ENCODE data around the gene PKD1. TPM values are rescaled to one million over a fixed set of nuclear protein-coding genes. Genes with fewer than 3 reads are reported as not detected.

The PKD1 gene
- total and polyA plus RNA-seq, 2 donors (not counting 1 experiment from before 2014, with no cell fraction given), result 100 to 116 TPM

DNA sequence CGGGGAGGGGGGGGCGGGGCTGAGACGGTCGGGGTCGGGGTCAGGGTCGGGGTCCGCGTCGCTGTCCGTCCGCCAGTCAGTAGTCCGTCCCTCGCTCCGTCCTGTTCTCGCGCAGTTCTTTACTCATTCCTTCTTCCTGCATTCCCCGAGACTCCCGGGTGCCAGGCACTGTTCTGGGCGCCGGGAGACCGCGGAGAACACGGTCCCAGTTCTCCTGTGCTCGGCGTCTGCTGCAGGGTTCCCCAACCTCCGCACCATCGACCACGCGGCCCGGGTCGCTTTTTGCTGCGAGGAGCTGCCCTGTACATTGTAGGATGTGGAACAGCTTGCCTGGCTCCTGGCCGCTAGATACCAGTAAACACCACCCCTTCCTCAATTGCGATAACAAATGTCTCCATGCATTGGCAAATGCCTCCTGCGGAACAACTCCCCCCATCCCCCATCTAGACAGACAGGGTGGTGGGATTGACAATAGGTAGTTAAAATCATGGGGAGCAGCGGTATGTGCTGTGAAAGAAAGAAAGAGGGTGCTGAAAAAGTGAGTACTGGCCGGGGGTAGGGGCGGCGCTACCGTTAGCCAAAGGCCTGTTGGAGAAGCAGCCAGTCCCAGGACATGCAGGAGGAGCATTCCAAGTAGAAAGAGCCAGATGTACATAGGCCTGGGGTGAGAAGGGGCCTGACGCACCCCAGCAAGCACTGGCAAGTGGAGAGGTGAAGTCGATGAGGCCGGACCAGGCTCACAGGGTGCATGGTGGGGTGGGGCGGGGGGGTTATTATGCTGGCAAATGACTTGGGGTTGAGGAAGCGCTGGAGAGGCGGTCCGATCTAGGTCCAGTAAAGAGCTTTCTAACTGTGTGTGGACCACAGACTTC is 20.5 kb upstream of the PKD1 start:
- H3K4me1 Mint-ChIP-seq, result peaks cover 69% of the 10 kb centered on the region
- Histone ChIP-seq H3K4me3 (ENCODE audit: control extremely low read depth in 1 of 5, extremely low read depth in 1 of 5, insufficient read depth in 1 of 5, low read depth in 2 of 5, low read length in 4 of 5) (peak overlapping the region; percentile 37 to 71 (median 62)), H2AFZ (ENCODE audit: insufficient read depth, low read depth, low read length, poor library complexity, severe bottlenecking) (peak overlapping the region; percentile 58), H3K9ac (ENCODE audit: low read length) (peak overlapping the region; percentile 69), H3K9me3 (ENCODE audit: control extremely low read depth in 1 of 3, control insufficient read depth in 2 of 3, insufficient read depth in 1 of 3, low read length in 2 of 3) (no peaks in the 10 kb centered on the region), H3K27me3 (replicated peaks in 1 of 4; ENCODE audit: control extremely low read depth in 1 of 4, control insufficient read depth in 3 of 4, insufficient read depth in 4 of 4, low read length in 3 of 4) (no peaks in the 10 kb centered on the region), H3K36me3 (replicated peaks in 1 of 2; ENCODE audit: control extremely low read depth in 1 of 2, control insufficient read depth in 1 of 2, extremely low read depth in 1 of 2, insufficient read depth in 2 of 2, low read length in 1 of 2) (peaks cover 0 to 18% of the 10 kb centered on the region in 2 experiments), H3K79me2 (ENCODE audit: control insufficient read depth, insufficient read depth, low read length) (peaks cover 91% of the 10 kb centered on the region), H3K27ac (ENCODE audit: low read length in 2 of 2) (peak overlapping the region; percentile 23 to 68), H3K4me1 (ENCODE audit: control insufficient read depth in 2 of 2, insufficient read depth in 2 of 2, low read length in 2 of 2) (peaks cover 42 to 73% of the 10 kb centered on the region in 2 donors), H4K20me1 (ENCODE audit: control insufficient read depth, insufficient read depth, low read length, poor library complexity, severe bottlenecking) (peaks cover 84% of the 10 kb centered on the region), H3K4me2 (replicated peaks; ENCODE audit: low read depth, low read length, poor library complexity, severe bottlenecking) (peak overlapping the region; percentile 86)
- H3K27me3 Mint-ChIP-seq, result no peaks in the 10 kb centered on the region
- POLR2A ChIA-PET, result interaction anchor here (0.6 to 1.8 kb wide), 19 partner anchors 10 to 531 kb away, joined by 3 to 16 read pairs (median 4); partner anchors contain the start of genes ATP6V0C, ECI1, MLST8 and MSRB1
- ATAC-seq (ENCODE audit: low read depth), result no peak
- no peaks in the 10 kb centered on the region for H3K9me3 Mint-ChIP-seq (ENCODE audit: insufficient read depth)
- TF ChIP-seq CTCF (IDR thresholded peaks at IDR 0.05), result no peak
- TF ChIP-seq EZH2 (IDR thresholded peaks at IDR 0.05; ENCODE audit: borderline replicate concordance, insufficient read depth, low read depth, low read length, poor library complexity, severe bottlenecking), result no peak
- intact Hi-C loops (cut with micrococcal nuclease), result loop anchor here (1.0 to 10.0 kb wide), 15 partner anchors 15 to 749 kb away; partner anchors contain the start of genes ATP6V0C, E4F1, ECI1 and MLST8
- peak overlapping the region; percentile 81 for H3K27ac Mint-ChIP-seq
- H3K4me3 Mint-ChIP-seq, result peak overlapping the region; percentile 93
- no peak for DNase-seq
- CTCF ChIA-PET, result interaction anchor here (1.0 to 5.9 kb wide), 11 partner anchors 9 to 152 kb away, joined by 3 to 72 read pairs (median 6); partner anchors contain the start of genes E4F1, NHERF2, NTHL1 and TSC2
- WGBS (ENCODE audit: insufficient coverage), result 10% methylated on average over 44 of the region's 47 CpGs

All from B cell (primary cell).